ENCODE results near the gene MTFR1L.

DNA sequence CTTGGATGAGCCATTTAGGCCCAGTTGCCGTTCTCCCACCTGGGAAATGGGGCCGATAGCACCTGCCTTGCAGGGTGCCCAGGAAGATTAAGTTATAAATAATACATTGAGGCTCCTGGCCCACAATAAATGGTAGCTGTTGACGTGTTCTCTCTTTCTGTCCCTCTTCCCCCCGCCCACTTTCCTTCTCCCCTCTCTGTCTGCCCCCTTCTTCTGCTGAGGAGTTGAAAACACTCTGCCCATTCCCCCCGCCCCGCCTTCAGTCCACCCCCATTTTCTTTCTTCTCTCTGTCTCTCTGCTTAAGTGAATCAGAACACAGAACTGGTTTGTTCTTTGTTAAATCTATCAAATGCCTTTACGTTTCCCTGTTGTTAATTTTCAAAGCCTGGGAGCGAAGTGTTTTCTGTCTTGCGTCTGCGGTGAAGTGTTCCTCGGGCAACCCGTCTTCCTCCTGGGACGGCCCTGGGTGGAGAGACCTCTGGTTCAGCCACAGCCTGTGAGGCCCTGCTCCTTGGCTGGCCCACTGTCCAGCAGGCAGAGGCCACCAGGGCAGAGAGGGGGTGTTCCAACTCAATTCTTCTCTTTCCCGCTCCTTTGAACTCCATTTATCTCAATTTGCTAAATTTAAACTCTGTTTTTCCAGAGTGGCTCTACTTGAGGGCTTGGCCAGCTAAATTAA is 49.1 kb upstream of the MTFR1L start:
- TF ChIP-seq, protein P1, sequence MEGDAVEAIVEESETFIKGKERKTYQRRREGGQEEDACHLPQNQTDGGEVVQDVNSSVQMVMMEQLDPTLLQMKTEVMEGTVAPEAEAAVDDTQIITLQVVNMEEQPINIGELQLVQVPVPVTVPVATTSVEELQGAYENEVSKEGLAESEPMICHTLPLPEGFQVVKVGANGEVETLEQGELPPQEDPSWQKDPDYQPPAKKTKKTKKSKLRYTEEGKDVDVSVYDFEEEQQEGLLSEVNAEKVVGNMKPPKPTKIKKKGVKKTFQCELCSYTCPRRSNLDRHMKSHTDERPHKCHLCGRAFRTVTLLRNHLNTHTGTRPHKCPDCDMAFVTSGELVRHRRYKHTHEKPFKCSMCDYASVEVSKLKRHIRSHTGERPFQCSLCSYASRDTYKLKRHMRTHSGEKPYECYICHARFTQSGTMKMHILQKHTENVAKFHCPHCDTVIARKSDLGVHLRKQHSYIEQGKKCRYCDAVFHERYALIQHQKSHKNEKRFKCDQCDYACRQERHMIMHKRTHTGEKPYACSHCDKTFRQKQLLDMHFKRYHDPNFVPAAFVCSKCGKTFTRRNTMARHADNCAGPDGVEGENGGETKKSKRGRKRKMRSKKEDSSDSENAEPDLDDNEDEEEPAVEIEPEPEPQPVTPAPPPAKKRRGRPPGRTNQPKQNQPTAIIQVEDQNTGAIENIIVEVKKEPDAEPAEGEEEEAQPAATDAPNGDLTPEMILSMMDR (IDR thresholded peaks at IDR 0.05) = no peak
- TF ChIP-seq POLR2AphosphoS5 (IDR thresholded peaks at IDR 0.05) (no peak), EP300 (IDR thresholded peaks at IDR 0.05) (no peak), POLR2A (IDR thresholded peaks at IDR 0.05; ENCODE audit: low read depth) (no peak)

Measured in esophagus muscularis mucosa (tissue), 4 donors.